Subcutaneous adipose tissue (tissue), 4 donors: ENCODE measurements around the gene LHFPL5. TPM values are rescaled to one million over a fixed set of nuclear protein-coding genes. Genes with fewer than 3 reads are reported as not detected.

Experiments used
- total RNA-seq, 4 donors: library from RNA; depleted of rRNA; stranded (reverse); fragments of >200 nt; gene quantifications; one replicate each; pipeline ENCODE4 v1.1.0, GENCODE V29; 2016
- TF ChIP-seq, protein P1 (sequence below): fragments of 450-650 bp; IDR thresholded peaks from one replicate; pipeline ENCODE4 v1.5.1; 2016; ENCODE audit warnings: low read depth, mild to moderate bottlenecking, control low read depth, antibody characterized with exemption, moderate library complexity

LHFPL5 gene
- total RNA-seq, 4 donors from 2014 or later = not detected

DNA sequence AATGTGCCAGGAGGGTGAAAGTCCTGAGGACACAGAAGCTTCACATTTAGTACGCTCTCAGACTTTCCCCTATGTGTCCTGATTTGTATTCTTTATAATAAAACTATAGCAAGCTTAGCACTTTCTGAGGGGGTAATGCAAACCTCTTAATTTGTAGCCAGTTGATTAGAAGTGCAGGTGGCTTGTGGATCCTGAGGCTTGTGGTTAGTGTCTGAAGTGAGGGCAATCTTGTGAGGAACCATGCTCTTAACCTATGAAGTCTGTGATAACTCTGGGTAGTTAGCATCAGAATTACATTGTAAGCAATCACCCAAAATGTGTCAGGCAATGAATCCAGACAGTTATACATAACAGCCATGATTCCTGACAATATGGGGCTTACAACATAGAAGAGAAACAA lies 51.1 kb downstream of the LHFPL5 start:
- TF ChIP-seq, protein P1, sequence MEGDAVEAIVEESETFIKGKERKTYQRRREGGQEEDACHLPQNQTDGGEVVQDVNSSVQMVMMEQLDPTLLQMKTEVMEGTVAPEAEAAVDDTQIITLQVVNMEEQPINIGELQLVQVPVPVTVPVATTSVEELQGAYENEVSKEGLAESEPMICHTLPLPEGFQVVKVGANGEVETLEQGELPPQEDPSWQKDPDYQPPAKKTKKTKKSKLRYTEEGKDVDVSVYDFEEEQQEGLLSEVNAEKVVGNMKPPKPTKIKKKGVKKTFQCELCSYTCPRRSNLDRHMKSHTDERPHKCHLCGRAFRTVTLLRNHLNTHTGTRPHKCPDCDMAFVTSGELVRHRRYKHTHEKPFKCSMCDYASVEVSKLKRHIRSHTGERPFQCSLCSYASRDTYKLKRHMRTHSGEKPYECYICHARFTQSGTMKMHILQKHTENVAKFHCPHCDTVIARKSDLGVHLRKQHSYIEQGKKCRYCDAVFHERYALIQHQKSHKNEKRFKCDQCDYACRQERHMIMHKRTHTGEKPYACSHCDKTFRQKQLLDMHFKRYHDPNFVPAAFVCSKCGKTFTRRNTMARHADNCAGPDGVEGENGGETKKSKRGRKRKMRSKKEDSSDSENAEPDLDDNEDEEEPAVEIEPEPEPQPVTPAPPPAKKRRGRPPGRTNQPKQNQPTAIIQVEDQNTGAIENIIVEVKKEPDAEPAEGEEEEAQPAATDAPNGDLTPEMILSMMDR = no peak

DNA sequence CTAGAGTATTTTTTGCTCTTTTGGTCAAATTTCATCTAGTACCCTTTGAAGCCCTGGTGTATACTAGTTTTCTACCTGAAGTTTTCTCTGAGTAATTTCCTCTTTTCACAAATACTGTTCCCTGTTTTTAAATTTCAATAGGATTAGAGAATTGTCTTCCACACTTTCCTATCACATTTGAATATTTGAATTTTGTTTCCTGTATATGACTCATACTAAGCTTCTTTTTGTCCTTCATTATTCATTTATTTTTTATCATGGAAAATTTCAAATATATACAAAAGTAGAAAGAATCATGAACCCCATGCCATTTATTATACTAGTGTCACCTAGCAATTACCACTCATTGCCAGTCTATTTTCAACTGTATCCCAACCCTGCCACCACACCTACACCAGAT lies 52.7 kb downstream of the LHFPL5 start:
- TF ChIP-seq, protein P1 = no peak

DNA sequence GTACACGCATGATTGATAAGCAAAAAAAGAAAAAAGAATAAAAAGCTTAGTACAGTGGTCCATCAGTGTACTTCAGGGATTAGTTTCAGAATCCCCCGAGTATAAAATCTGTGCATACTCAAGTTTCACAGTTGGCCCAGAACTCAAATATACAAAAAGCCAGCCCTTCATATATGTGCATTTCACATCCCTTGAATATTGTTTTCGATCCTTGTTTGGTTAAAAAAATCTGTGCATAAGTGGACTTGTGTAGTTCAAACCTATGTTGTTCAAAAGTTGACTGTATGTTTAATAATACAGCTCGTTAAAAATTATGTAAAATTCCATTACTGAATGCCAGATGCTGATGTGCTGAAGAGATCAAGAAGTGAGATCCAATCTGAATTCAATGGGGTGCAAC lies 54.2 kb downstream of the LHFPL5 start:
- TF ChIP-seq, protein P1 = no peak

Other genes with a start within 250 kb of the LHFPL5 start
- gene FKBP5, start 116.4 kb upstream of the LHFPL5 start, total RNA-seq = 100 to 1,000 TPM; 332 to 758 (median 703) TPM
- 1 to 10 TPM in 2 of 4 donors, under 1 TPM in 2; 0.51 to 1.7 (median 1.0) TPM for gene ARMC12, start 68.3 kb upstream of the LHFPL5 start, total RNA-seq
- not detected for gene CLPSL2, start 28.8 kb upstream of the LHFPL5 start, total RNA-seq
- not detected for gene CLPSL1, start 24.3 kb upstream of the LHFPL5 start, total RNA-seq
- not detected for gene CLPS, start 8.0 kb upstream of the LHFPL5 start, total RNA-seq
- gene SRPK1, start 115.7 kb downstream of the LHFPL5 start, total RNA-seq = 10 to 100 TPM; 26.2 to 38.8 (median 33.1) TPM
- 1 to 10 TPM in 2 of 4 donors, under 1 TPM in 1, not detected in 1; 0.33 to 2.2 (median 2.0) TPM for gene SLC26A8, start 219.3 kb downstream of the LHFPL5 start, total RNA-seq
- gene MAPK14, start 222.5 kb downstream of the LHFPL5 start, total RNA-seq = 10 to 100 TPM; 78.2 to 96.5 (median 88.8) TPM